CD4-positive, CD25-positive, alpha-beta regulatory T cell (primary cell): ENCODE results near the gene RPS4Y1. TPM values are rescaled to one million over a fixed set of nuclear protein-coding genes. Genes with fewer than 3 reads are reported as not detected.
A peak's percentile ranks its signal among the peaks of the same experiment; 100 is the strongest.
"Not testable (repeated sequence)": the region's sequence is repeated elsewhere in the genome, so short reads cannot be mapped to it uniquely, and the experiment has no call there.

Source experiments
- ATAC-seq, 2 donors: fragments of 150-1000 bp; cut with Tn5 transposase; one replicate each; pipeline ENCODE4 v1.10.0; 2021; ENCODE audit warnings: low read depth in 2 of 2, moderate number of reproducible peaks in 2 of 2, moderate library complexity in 1 of 2
- DNase-seq, 3 donors: peaks; one replicate each; pipeline versions ENCODE4 v3.0.0 to v3.0.0-alpha.2; 2012 to 2022; ENCODE audit warnings: mixed read lengths in 1 of 3
- H3K27ac ChIP-seq: one replicate; pipeline ENCODE4 v1.7.0; 2013; ENCODE audit warnings: mild to moderate bottlenecking, low read length; ENCODE audit not compliant: insufficient read depth, poor library complexity, severe bottlenecking
- H3K27me3 ChIP-seq: one replicate; pipeline ENCODE4 v1.7.0; 2013; ENCODE audit warnings: low read length; ENCODE audit not compliant: control insufficient read depth, insufficient read depth
- H3K36me3 ChIP-seq: one replicate; pipeline ENCODE4 v1.7.0; 2013; ENCODE audit warnings: mild to moderate bottlenecking, low read length, moderate library complexity; ENCODE audit not compliant: control insufficient read depth, insufficient read depth
- H3K4me1 ChIP-seq: 2 replicates; pipeline ENCODE4 v1.7.0; 2013; ENCODE audit warnings: mild to moderate bottlenecking, low read length; ENCODE audit not compliant: insufficient read depth, control insufficient read depth, poor library complexity, severe bottlenecking
- H3K4me3 ChIP-seq: one replicate; pipeline ENCODE4 v1.7.0; 2013; ENCODE audit warnings: low read depth, mild to moderate bottlenecking, low read length, moderate library complexity
- H3K9me3 ChIP-seq, 2 experiments: 1 replicate in 1 of 2; 2 replicates in 1 of 2; pipeline ENCODE4 v1.7.0; 2013; ENCODE audit warnings: low read length in 2 of 2, mild to moderate bottlenecking in 1 of 2, moderate library complexity in 1 of 2; ENCODE audit not compliant: control insufficient read depth in 2 of 2
- H3K27ac Mint-ChIP-seq, 3 donors: one replicate each; pipeline ENCODE4 v1.8.0; 2020 to 2022; ENCODE audit warnings: mild to moderate bottlenecking in 3 of 3, mixed read lengths in 3 of 3, moderate library complexity in 2 of 3
- H3K27me3 Mint-ChIP-seq: one replicate; pipeline ENCODE4 v1.8.0; 2022; ENCODE audit warnings: mild to moderate bottlenecking, mixed read lengths
- H3K36me3 Mint-ChIP-seq: one replicate; pipeline ENCODE4 v1.8.0; 2020; ENCODE audit warnings: mixed read lengths
- H3K4me1 Mint-ChIP-seq, 4 donors: one replicate each; pipeline ENCODE4 v1.8.0; 2020 to 2022; ENCODE audit warnings: mixed read lengths in 4 of 4, mild to moderate bottlenecking in 1 of 4
- H3K4me3 Mint-ChIP-seq, 4 donors: one replicate each; pipeline ENCODE4 v1.8.0; 2020 to 2022; ENCODE audit warnings: mild to moderate bottlenecking in 4 of 4, mixed read lengths in 4 of 4, moderate library complexity in 3 of 4
- H3K9me3 Mint-ChIP-seq, 7 donors: one replicate each; pipeline ENCODE4 v1.8.0; 2020 to 2022; ENCODE audit warnings: mixed read lengths in 7 of 7, mild to moderate bottlenecking in 3 of 7, moderate library complexity in 2 of 7
- polyA plus RNA-seq, 4 donors: library from polyadenylated mRNA; unstranded; fragments of 300-500 nt; fragmentation: Illumina TruSeq; gene quantifications; one replicate each; pipeline ENCODE4 v1.2.3, GENCODE V29; 2021
- total RNA-seq: library from RNA; stranded (reverse); gene quantifications from one replicate; pipeline ENCODE4 v1.2.3, GENCODE V29; 2022

The RPS4Y1 gene
- total and polyA plus RNA-seq, 5 donors from 2014 or later = 435 TPM; not detected in 4

DNA sequence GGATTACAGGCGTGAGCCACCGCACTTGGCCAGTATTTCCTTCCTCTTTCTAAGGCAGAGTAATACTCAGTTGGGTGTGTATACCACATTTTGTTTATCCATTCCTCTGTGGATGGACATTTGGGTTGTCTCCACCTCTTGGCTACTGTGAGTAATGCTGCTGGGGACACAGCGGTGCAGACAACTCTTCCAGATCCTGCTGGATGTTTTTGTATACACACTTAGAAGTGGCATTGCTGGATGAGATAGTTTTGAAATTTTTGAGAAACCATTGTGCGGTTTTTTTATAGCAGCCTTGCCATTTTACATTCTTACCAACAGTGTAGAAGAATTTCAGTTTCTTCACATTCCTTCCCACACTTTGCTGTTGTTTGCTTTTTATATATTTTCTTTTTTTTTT lies 16.3 kb downstream of the RPS4Y1 start:
- H3K36me3 ChIP-seq = peaks cover 39% of the 10 kb centered on the region
- H3K27me3 Mint-ChIP-seq = no peaks in the 10 kb centered on the region
- H3K9me3 ChIP-seq = no peaks in the 10 kb centered on the region
- H3K4me3 Mint-ChIP-seq = peak overlapping the region in 1 of 4 donors; percentile 43
- no peaks in the 10 kb centered on the region for H3K4me1 ChIP-seq
- H3K27ac Mint-ChIP-seq = no peak overlapping the region
- H3K36me3 Mint-ChIP-seq = no peaks in the 10 kb centered on the region
- no peaks in the 10 kb centered on the region for H3K27me3 ChIP-seq
- H3K27ac ChIP-seq = no peak overlapping the region
- H3K4me3 ChIP-seq = no peak overlapping the region
- no peaks in the 10 kb centered on the region for H3K9me3 Mint-ChIP-seq
- no peak for ATAC-seq
- peaks cover 0 to 42% (median 18%) of the 10 kb centered on the region in 4 donors for H3K4me1 Mint-ChIP-seq
- no peak for DNase-seq

DNA sequence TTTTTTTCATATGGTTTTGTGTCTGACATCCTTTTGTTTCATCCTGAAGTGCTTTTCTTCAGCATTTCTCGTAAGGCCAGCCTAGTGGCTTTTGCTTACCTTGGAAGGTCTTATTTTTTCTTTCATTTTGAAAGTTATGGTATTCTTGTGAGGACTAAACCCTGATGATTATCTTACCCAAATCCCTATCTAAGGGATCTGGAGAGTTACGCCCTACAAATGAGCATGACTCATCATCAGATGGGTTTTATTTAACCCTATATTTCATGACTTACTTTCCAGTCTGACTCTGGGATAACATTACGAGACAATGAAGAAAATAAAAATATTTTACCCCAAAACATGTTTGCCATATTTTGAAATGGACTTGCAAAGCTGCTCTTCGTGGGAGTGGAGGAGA lies 18.4 kb downstream of the RPS4Y1 start:
- DNase-seq (no peak), ATAC-seq (no peak)
- peaks cover 50% of the 10 kb centered on the region for H3K36me3 ChIP-seq
- H3K4me1 Mint-ChIP-seq = peaks cover 0 to 38% (median 16%) of the 10 kb centered on the region in 4 donors
- no peaks in the 10 kb centered on the region for H3K27me3 Mint-ChIP-seq
- no peak overlapping the region for H3K4me3 Mint-ChIP-seq
- H3K27me3 ChIP-seq = no peaks in the 10 kb centered on the region
- no peaks in the 10 kb centered on the region for H3K9me3 ChIP-seq
- no peak overlapping the region for H3K4me3 ChIP-seq
- no peak overlapping the region for H3K27ac ChIP-seq
- H3K4me1 ChIP-seq = no peaks in the 10 kb centered on the region
- H3K27ac Mint-ChIP-seq = no peak overlapping the region
- H3K9me3 Mint-ChIP-seq = no peaks in the 10 kb centered on the region
- H3K36me3 Mint-ChIP-seq = no peaks in the 10 kb centered on the region

DNA sequence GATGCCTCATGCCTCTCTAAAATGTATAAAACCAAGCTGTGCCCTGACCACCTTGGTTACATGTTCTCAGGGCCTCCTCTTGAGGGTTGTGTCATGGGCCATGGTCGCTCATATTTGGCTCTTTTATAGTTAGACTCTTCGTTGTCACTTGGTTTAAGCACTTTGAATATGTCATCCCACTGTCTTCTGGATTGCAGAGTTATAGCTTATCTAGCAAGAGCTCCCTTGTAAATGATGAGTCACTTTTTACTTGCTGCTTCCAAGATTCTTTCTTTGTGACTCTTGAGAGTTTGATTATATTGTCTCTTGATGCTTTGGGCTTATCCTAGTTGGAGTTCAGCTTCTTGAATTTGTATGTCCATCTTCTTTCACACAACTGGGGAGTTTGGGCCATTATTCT lies 19.1 kb downstream of the RPS4Y1 start:
- H3K27ac Mint-ChIP-seq = peak overlapping the region in 1 of 3 donors; percentile 69
- peaks cover 0 to 32% (median 15%) of the 10 kb centered on the region in 4 donors for H3K4me1 Mint-ChIP-seq
- no peak for DNase-seq
- H3K4me3 ChIP-seq = no peak overlapping the region
- no peaks in the 10 kb centered on the region for H3K36me3 Mint-ChIP-seq
- peaks cover 46% of the 10 kb centered on the region for H3K36me3 ChIP-seq
- no peaks in the 10 kb centered on the region for H3K4me1 ChIP-seq
- no peak overlapping the region for H3K27ac ChIP-seq
- no peaks in the 10 kb centered on the region for H3K9me3 Mint-ChIP-seq
- no peak overlapping the region for H3K4me3 Mint-ChIP-seq
- H3K27me3 Mint-ChIP-seq = no peaks in the 10 kb centered on the region
- ATAC-seq = no peak
- no peaks in the 10 kb centered on the region for H3K27me3 ChIP-seq
- H3K9me3 ChIP-seq = no peaks in the 10 kb centered on the region

DNA sequence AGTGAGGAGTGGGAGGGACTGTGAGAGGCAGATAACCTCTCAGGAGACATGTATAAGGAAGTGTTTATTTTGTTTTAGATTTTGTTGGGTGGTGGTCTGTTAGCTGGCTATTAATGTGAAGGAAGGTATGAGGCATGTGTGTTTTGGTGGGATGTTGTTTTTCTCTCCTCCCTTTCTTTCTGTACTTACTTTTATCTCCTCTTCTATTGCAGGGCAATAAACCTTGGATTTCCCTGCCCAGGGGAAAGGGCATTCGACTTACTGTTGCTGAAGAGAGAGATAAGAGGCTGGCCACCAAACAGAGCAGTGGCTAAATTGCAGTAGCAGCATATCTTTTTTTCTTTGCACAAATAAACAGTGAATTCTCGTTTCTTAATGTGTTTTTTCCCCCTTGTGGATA lies 25.2 kb downstream of the RPS4Y1 start:
- Histone ChIP-seq H3K36me3 (peaks cover 34% of the 10 kb centered on the region), H3K4me1 (no peaks in the 10 kb centered on the region), H3K27me3 (no peaks in the 10 kb centered on the region), H3K27ac (no peak overlapping the region), H3K9me3 (no peaks in the 10 kb centered on the region), H3K4me3 (no peak overlapping the region)
- Mint-ChIP-seq H3K27ac (no peak overlapping the region), H3K27me3 (no peaks in the 10 kb centered on the region), H3K4me3 (no peak overlapping the region), H3K9me3 (no peaks in the 10 kb centered on the region), H3K36me3 (no peaks in the 10 kb centered on the region), H3K4me1 (peaks cover 0 to 3% (median 0%) of the 10 kb centered on the region in 4 donors)
- ATAC-seq = no peak
- no peak for DNase-seq

DNA sequence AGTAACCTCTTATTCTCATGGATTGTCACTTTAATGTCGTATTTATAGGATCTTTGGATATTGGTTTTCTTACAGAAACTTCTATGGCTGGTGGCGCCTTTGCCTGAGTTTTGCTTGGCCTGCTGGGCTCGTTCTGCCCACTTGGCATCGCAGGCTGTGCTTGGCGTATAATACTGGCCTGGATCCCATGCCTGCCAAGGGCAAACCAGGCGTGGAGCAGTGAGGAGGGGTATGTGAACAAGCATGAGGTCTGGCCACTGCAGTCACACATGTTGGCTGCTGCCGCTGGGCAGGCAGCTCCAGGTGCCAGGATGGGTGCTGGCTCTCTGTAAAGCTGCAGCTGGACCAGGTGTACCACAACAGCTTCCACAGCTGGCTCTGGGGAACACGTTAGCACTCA lies 26.1 kb downstream of the RPS4Y1 start:
- Mint-ChIP-seq H3K27ac (no peak overlapping the region), H3K27me3 (no peaks in the 10 kb centered on the region), H3K4me3 (no peak overlapping the region), H3K36me3 (no peaks in the 10 kb centered on the region), H3K9me3 (no peaks in the 10 kb centered on the region), H3K4me1 (peaks cover 0 to 3% (median 0%) of the 10 kb centered on the region in 4 donors)
- no peak overlapping the region for H3K27ac ChIP-seq
- H3K9me3 ChIP-seq = no peaks in the 10 kb centered on the region
- DNase-seq = no peak
- no peaks in the 10 kb centered on the region for H3K27me3 ChIP-seq
- no peak overlapping the region for H3K4me3 ChIP-seq
- peaks cover 31% of the 10 kb centered on the region for H3K36me3 ChIP-seq
- no peaks in the 10 kb centered on the region for H3K4me1 ChIP-seq
- no peak for ATAC-seq

DNA sequence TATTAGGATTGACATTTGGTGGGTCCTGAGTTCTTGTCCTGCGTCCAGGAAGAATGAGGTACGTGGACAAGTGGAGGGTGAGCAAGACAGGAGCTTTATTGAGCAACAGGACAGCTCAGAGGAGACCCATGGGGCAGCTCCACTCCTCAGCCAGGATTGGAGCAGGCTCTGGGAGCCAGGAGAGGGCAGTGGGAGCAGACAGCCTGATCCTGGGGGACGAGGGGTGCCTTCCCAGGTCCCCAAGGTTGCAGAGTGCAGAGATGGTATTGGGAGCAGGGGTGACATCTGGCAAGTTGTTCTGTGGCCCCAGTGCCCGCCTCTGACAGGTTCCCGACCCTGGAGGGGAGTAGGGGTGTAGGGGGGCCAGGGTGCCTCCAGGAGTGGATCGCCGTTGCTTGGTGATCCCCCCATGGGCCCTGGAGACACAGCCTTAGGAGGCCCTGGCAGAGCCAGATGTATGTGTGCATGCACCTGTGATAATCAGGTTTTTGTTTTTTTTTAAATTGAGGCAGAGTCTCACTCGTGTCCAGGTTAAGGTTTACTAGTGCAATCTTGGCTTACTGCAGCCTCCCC lies 26.7 kb downstream of the RPS4Y1 start:
- Histone ChIP-seq H3K9me3 (no peaks in the 10 kb centered on the region), H3K27ac (no peak overlapping the region), H3K36me3 (peaks cover 24% of the 10 kb centered on the region), H3K27me3 (no peaks in the 10 kb centered on the region), H3K4me3 (no peak overlapping the region), H3K4me1 (no peaks in the 10 kb centered on the region)
- H3K36me3 Mint-ChIP-seq = no peaks in the 10 kb centered on the region
- H3K9me3 Mint-ChIP-seq = no peaks in the 10 kb centered on the region
- no peak for DNase-seq
- no peak for ATAC-seq
- H3K4me1 Mint-ChIP-seq = peaks cover 0 to 3% (median 0%) of the 10 kb centered on the region in 4 donors
- H3K27me3 Mint-ChIP-seq = no peaks in the 10 kb centered on the region
- peak overlapping the region in 1 of 3 donors; percentile 91 for H3K27ac Mint-ChIP-seq
- H3K4me3 Mint-ChIP-seq = no peak overlapping the region

DNA sequence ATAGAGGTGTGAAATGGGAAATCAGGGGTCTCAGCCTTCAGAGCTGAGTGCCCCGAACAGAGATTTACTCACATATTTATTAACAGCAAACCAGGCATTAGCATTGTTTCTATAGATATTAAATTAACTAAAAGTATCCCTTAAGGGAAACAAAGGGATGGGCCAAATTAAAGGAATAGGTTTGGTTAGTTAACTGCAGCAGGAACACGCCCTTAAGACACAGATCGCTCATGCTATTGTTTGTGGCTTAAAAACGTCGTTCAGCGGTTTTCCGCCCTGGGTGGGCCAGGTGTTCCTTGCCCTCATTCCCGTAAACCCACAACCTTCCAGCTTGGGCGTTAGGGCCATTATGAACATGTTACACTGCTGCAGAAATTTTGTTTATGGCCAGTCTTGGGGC lies 30.8 kb downstream of the RPS4Y1 start:
- H3K4me3 Mint-ChIP-seq = not testable (repeated sequence)

DNA sequence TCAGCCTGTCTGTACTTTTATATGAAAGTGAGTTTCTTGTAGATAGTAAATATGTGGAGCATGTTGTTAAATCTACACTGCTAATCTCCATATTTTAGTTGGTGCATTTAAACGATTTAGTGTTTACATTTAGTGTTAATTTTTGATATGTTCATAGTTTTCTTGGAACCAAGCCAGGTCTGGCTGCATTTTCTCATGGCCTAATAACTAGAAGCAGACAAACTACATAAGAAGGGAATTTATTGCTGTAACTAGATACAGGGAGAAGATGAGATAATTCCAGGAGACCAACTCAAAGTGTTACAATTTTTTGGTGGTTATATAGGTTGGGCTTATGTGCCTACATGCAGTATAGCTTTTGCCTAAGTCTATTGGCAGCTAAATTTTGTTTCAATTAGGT lies 32.8 kb downstream of the RPS4Y1 start:
- H3K27ac Mint-ChIP-seq = no peak overlapping the region
- H3K4me3 Mint-ChIP-seq = no peak overlapping the region
- Histone ChIP-seq H3K27ac (no peak overlapping the region), H3K27me3 (no peaks in the 10 kb centered on the region), H3K9me3 (no peaks in the 10 kb centered on the region), H3K4me3 (no peak overlapping the region), H3K4me1 (no peaks in the 10 kb centered on the region), H3K36me3 (no peaks in the 10 kb centered on the region)
- DNase-seq (no peak), ATAC-seq (no peak)
- H3K9me3 Mint-ChIP-seq = no peaks in the 10 kb centered on the region
- H3K36me3 Mint-ChIP-seq = no peaks in the 10 kb centered on the region
- H3K4me1 Mint-ChIP-seq = no peaks in the 10 kb centered on the region
- no peaks in the 10 kb centered on the region for H3K27me3 Mint-ChIP-seq

More for the DNA sequence above, 30.8 kb downstream of the RPS4Y1 start:
- H3K4me1 ChIP-seq, H3K27me3 Mint-ChIP-seq, ATAC-seq, DNase-seq, H3K4me3 ChIP-seq, H3K27ac Mint-ChIP-seq, H3K9me3 ChIP-seq, H3K36me3 Mint-ChIP-seq, H3K4me1 Mint-ChIP-seq, H3K27me3 ChIP-seq, H3K9me3 Mint-ChIP-seq, H3K36me3 ChIP-seq, H3K27ac ChIP-seq: not testable (repeated sequence)
